Stimulated activated CD4-positive, alpha-beta T cell treated with anti-CD3 and anti-CD28 coated beads, Interleukin-2, amount 100 ng/mL, for 4 hours (primary cell): ENCODE measurements around the gene BTK.
"Not testable (repeated sequence)": the region's sequence is repeated elsewhere in the genome, so short reads cannot be mapped to it uniquely, and the experiment has no call there.

ENCODE experiments used
- DNase-seq: peaks from one replicate; pipeline ENCODE4 v3.0.0-alpha.2; 2020; ENCODE audit warnings: low read depth

The BTK gene

GRCh38 chrX:101337776-101338271 lies 48.2 kb downstream of the BTK start:
- DNase-seq = no peak

- DNase-seq = not testable (repeated sequence)
These were observed 51.7 kb downstream of the BTK start for GRCh38 chrX:101334310-101334709.

- not testable (repeated sequence) for DNase-seq
These were observed 59.4 kb downstream of the BTK start for GRCh38 chrX:101326600-101326999.

GRCh38 chrX:101303790-101304189 lies 82.2 kb downstream of the BTK start:
- no peak for DNase-seq
